Thyroid gland (tissue), 4 donors: ENCODE measurements around the gene SLC35A4.
"Not testable (repeated sequence)": the region's sequence is repeated elsewhere in the genome, so short reads cannot be mapped to it uniquely, and the experiment has no call there.

Experiments used
- CTCF ChIP-seq, 6 experiments: fragments of 200-600 bp in 3 of 6; fragments of 450-650 bp in 3 of 6; sonication (generic) in 3 of 6; IDR thresholded peaks; one replicate each; pipeline ENCODE4 v1.5.1; 2016 to 2019; ENCODE audit warnings: antibody characterized with exemption in 6 of 6, mild to moderate bottlenecking in 2 of 6, inconsistent platforms in 1 of 6, moderate library complexity in 1 of 6
- POLR2A ChIP-seq, 2 donors: fragments of 450-650 bp; IDR thresholded peaks; one replicate each; pipeline ENCODE4 v1.6.1; 2017; ENCODE audit warnings: antibody characterized with exemption in 2 of 2, mild to moderate bottlenecking in 2 of 2, moderate library complexity in 1 of 2

- not testable (repeated sequence) for TF ChIP-seq CTCF, POLR2A (IDR thresholded peaks at IDR 0.05)
Measured at GRCh38 chr5:140603446-140603698, 38.7 kb downstream of the SLC35A4 start.
